IPS-18c (cell line): ENCODE measurements around the gene AQP10.
"Not testable (repeated sequence)": the region's sequence is repeated elsewhere in the genome, so short reads cannot be mapped to it uniquely, and the experiment has no call there.

Experiments
- H3K4me3 ChIP-seq: 2 replicates; pipeline ENCODE4 v1.7.0; 2013; ENCODE audit warnings: low read depth, mild to moderate bottlenecking, low read length, moderate library complexity; ENCODE audit not compliant: insufficient read depth
- H3K9me3 ChIP-seq: one replicate; pipeline ENCODE4 v1.6.1; 2013; ENCODE audit warnings: mild to moderate bottlenecking, low read length, moderate library complexity; ENCODE audit not compliant: control insufficient read depth, insufficient read depth

AQP10 gene, protein sequence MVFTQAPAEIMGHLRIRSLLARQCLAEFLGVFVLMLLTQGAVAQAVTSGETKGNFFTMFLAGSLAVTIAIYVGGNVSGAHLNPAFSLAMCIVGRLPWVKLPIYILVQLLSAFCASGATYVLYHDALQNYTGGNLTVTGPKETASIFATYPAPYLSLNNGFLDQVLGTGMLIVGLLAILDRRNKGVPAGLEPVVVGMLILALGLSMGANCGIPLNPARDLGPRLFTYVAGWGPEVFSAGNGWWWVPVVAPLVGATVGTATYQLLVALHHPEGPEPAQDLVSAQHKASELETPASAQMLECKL

DNA sequence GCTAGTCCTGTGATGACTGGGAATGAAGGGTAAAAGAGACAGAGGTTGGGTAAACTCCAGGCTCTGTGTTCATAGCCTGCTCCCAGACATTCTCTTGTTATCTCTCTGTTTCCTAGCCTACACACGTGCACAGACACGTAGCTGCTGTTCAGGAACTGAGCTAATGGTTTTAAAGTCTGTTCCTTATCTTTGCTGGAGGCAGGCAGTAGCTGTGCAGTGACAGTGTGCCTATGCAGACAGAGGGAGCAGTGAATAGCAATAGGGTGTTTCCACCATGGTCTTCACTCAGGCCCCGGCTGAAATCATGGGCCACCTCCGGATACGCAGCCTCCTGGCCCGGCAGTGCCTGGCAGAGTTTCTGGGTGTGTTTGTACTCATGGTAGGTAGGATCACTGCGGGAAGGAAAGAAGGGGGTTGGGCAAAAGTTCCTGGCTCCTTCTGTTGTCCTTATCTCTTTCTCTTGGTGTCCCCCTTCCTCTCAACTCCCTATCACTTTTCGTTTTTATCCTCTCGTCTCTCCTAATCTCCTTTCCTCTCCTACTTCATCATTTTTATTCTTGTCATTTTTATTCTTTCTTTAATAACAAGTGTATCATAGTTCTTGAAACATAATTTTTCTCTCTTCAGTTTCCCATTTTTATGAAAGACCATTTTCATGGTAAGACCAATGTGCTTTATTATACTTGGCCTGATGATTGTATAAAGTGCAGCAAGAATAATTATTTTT is at the start of gene AQP10:
AQP10 (plus strand) TSS at position 212 of the 727 bp plus-strand sequence; CDS start at position 275, 63 bp downstream.
- Histone ChIP-seq H3K9me3 (peaks cover 2% of the 10 kb centered on the region), H3K4me3 (no peak within 1 kb of the TSS; the same call in 1 of the 2 replicates)

DNA sequence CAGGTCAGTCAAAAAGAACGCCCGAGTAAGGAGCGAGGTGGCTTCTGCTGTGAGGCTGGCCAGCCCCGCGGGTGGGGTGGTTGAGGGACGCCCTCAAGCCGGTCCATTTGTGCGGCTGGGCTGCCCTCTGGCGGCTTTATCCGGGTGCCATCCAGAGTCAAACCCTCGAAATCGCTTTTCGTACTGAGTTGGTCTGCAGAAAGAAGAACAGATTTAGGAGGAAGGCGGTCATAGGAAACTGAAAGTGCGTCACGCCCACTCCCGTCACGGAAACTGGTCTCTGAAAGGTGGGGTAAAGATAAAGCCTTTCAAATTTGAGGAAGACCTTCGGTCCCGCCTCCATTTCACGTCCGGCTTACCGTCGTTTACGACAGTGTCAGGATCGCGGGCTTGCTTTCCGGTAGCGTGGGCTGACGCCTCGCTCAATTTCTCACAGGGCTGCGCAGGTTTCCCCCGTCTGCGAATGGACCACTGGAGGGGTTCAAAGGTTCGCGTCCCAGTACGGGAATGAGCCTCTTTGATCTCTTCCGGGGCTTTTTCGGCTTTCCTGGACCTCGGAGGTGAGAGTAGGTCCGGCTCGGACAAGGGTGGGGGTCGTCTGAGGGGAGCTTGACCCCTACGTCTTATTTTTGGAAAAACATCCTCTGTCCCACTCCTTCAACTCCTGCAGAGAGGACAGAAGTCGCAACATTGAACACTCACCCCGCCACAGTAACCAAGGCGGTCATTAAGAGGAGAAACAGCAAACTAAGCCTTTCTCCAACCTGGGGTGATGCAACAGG is 48.5 kb upstream of the AQP10 start, which contains the start of gene HAX1:
HAX1 (plus strand) TSS at position 413 of the 782 bp plus-strand sequence; CDS start at position 508, 95 bp downstream.
- peak within 1 kb of the TSS; percentile 68 for H3K4me3 ChIP-seq
- H3K9me3 ChIP-seq = no peaks in the 10 kb centered on the region

DNA sequence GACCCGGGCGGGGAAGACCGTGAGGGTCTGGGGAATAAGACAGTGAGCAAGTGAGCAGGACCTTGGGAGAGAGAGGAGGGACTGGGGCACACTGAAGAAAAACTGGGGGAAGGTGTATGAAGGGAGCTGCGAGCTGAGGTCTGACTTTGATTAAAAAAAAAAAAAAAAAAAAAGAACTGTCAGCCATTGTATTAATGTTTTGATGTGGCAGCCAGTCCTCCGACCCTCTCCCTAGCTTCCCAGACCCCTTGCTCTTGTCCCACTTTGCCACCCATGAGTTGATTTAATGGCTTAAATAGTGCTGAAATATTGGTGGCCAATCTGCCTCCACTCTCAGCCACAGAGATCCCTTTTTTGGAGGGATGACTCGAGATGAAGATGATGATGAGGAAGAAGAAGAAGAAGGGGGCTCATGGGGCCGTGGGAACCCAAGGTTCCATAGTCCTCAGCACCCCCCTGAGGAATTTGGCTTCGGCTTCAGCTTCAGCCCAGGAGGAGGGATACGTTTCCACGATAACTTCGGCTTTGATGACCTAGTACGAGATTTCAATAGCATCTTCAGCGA is 47.8 kb upstream of the AQP10 start:
- Histone ChIP-seq H3K4me3 (peak overlapping the region; percentile 68), H3K9me3 (no peaks in the 10 kb centered on the region)

DNA sequence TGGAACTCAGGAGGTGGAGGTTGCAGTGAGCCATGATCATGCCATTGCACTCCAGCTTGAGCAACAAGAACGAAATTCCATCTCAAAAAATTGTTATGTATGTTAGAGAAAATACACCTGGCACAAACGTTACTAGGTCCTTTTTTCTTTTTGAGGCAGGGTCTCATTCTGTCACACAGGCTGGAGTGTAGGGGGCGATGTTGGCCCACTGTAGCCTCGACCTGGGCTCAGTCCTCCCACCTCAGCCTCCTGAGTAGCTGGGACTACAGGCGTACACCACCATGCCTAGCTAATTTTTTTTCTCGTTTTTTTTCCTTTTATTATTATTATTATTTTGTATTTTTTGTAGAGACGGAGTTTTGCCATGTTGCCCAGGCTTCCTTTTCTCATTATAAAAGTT is 44.1 kb upstream of the AQP10 start:
- H3K9me3 ChIP-seq = no peaks in the 10 kb centered on the region
- no peak overlapping the region for H3K4me3 ChIP-seq

DNA sequence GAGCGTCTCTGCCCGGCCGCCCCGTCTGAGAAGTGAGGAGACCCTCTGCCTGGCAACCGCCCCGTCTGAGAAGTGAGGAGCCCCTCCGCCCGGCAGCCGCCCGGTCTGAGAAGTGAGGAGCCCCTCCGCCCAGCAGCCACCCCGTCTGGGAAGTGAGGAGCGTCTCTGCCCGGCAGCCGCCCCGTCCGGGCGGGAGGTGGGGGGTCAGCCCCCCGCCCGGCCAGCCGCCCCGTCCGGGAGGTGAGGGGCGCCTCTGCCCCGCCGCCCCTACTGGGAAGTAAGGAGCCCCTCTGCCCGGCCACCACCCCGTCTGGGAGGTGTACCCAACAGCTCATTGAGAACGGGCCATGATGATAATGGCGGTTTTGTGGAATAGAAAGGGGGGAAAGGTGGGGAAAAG is 33.3 kb upstream of the AQP10 start:
- not testable (repeated sequence) for H3K4me3 ChIP-seq

DNA sequence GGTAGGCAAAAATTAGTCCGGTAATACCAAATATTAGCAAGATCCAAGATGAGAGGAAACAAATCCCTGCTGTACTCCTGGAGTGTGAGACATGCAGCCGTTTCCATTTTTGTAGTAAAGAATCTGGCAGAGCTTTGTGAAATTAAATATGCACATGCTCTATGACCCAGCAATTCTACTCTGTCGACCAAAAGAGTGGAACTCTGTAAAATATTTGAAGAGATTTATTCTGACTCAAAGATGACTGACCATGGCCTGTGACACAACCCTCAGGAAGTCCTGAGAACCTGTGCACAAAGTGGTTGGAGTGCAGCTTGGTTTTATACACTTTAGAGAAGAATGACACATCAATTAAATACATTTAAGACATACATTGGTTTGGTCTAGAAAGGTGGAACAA is 32.2 kb upstream of the AQP10 start:
- H3K9me3 ChIP-seq = peaks cover 2% of the 10 kb centered on the region
- no peak overlapping the region for H3K4me3 ChIP-seq

More for the DNA sequence above, 33.3 kb upstream of the AQP10 start:
- H3K9me3 ChIP-seq = not testable (repeated sequence)

DNA sequence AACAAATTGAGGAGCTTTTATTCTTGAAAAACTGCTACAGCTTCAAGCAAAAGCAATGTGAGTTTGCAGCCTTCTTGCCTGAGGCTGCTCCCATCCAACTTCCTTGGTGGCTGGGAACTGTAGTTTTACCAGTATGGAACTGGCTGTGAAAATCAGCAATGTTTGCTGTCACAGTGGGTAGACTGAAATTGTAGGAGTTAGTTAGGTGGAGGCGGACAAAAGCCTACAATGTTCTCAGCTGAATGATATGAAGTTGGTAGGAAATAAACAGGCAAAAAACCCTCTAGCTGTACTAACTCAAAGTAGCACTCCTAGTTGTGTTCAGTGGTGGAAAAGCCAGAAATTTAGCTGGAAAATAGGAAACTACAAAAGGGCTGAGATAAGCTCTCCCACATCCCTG is 30.0 kb upstream of the AQP10 start:
- no peak overlapping the region for H3K4me3 ChIP-seq
- H3K9me3 ChIP-seq = peaks cover 2% of the 10 kb centered on the region

DNA sequence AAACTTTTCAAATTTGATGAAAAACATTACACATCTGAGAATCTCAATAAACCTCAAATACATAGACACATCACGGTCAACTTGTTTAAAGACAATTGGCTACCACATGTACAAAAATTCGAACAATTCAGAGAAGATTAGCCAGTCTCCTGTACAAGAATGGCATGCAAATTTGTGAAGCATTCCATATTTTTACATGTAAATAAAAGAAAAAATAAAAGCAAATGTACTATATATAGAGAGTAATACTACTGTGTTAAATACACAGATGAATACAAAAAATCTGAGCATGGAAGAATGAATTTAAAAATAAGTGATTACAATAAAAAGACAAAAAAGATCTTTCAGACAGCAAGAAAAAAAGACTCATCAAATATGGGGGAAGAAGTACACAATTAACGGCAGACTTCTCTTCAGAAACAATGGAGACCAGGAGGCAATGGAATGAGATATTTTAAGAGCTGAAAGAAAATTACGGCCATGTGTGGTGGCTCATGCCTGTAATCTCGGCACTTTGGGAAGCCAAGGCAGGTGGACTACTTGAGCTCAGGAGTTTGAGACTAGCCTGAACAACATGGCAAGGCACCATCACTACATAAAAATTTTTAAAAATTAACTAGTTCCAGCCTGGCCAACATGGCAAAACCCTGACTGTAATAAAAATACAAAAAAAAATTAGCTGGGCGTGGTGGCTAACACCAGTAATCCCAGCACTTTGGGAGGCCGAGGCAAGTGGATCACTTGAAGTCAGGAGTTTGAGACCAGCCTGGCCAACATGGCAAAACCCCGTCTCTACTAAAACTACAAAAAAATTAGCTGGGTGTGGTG is 25.3 kb upstream of the AQP10 start:
- H3K9me3 ChIP-seq = peaks cover 4% of the 10 kb centered on the region
- no peak overlapping the region for H3K4me3 ChIP-seq

DNA sequence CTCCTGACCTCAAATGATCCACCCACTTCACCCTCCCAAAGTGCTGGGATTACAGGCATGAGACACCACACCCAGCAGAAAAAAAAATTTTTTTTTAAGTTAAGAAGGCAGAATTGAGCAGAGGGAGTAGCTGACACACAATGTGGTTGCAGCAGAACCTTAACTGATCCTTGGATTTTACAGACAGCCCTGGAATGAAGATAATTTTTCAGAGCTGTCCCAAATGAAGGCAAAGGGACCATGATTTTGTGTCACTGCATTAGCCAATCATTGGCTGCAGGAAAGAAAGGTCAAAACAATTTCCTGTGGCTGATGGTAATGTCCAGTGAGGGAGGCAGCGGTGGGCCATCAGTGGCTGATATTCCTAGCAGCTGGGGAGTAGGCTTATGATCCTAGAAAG is 19.3 kb upstream of the AQP10 start:
- H3K9me3 ChIP-seq = peaks cover 4% of the 10 kb centered on the region
- no peak overlapping the region for H3K4me3 ChIP-seq

DNA sequence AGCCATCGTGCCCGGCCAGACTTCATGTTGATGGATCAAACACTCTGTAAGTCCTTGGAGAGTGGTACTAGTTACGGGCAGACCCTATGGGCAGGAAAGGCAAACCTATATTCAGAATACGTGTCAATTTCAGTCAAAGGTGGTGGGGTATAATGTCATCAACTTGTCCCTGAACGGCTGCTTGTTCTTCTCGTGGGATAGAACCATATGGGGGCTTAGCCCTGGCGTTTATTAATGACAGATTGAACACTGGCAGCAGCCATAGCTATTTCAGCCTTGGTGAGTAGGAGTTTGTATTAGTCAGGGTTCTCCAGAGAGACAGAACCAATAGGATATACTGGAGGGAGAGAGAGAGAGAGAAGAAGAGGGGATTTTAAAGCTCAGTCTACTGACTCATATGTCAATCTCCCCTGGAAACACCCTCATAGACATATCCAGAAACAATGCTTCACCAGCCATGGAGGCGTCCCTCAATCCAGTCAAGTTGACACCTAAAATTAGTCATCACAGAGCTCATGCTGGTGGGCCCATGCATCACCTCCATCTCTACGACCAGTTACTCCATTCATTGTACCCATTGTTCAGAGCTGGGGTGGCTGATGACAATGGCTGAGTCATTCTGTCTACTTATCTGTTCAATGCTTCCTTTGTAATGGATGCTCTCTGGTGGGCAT is 16.1 kb upstream of the AQP10 start:
- Histone ChIP-seq H3K9me3 (peaks cover 2% of the 10 kb centered on the region), H3K4me3 (no peak overlapping the region)

DNA sequence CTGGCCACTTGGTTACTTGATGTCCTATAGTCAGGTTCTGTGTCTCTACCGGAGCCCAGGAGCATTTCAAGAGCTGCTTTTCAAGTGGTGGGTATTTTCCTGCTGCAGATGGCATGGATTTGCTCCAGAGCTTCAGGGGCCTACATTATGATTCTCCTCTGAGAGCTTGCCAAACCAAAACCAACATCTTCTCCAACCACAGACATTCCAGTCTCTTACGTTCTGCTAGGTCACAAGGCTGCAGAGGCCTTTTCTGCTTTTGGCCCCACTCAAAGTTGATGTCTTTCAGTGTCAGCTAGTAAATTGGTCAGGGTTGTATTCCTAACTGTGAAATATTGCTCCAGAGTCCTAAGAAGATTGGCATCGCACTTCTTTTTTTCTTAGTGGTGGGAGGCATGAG is 14.7 kb upstream of the AQP10 start:
- H3K9me3 ChIP-seq = peaks cover 2% of the 10 kb centered on the region
- no peak overlapping the region for H3K4me3 ChIP-seq

DNA sequence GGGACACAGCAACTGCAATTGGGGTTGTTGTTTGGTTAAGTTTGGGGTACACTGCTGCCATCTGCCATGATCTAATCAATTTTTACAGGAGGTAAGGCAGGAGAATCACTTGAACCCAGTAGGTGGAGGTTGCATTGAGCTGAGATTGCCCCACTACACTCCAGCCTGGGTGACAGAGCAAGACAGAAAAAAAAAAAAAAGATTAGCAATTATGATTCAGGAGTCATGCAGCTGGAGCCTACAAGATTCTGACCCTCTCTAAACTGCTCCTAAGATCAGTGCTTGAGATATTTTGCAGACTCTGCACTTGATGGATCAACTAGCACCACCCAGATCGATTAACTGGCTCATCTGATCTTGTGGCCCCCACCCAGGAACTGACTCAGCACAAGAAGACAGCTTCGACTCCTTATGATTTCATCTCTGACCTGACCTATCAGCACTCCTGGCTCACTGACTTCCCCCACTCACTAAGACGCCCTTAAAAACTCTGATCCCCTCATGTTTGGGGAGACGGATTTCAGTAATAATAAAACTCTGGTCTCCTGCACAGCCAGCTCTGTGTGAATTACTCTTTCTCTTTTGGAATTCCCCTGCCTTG is 13.1 kb upstream of the AQP10 start:
- H3K4me3 ChIP-seq, H3K9me3 ChIP-seq: not testable (repeated sequence)

DNA sequence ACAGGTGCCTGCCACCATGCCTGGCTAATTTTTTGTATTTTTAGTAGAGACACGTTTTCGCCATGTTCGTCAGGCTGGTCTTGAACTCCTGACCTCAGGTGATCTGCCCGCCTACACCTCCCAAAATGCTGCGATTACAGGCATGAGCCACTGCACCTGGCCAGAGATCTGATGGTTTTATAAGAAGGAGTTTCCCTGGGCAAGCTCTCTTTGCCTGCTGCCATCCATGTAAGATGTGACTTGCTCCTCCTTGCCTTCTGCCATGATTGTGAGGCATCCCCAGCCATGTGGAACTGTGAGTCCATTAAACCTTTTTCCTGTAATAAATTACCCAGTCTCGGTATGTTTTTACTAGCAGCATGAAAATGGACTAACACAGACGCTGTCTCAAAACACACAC is 11.8 kb upstream of the AQP10 start:
- not testable (repeated sequence) for H3K9me3 ChIP-seq, H3K4me3 ChIP-seq

DNA sequence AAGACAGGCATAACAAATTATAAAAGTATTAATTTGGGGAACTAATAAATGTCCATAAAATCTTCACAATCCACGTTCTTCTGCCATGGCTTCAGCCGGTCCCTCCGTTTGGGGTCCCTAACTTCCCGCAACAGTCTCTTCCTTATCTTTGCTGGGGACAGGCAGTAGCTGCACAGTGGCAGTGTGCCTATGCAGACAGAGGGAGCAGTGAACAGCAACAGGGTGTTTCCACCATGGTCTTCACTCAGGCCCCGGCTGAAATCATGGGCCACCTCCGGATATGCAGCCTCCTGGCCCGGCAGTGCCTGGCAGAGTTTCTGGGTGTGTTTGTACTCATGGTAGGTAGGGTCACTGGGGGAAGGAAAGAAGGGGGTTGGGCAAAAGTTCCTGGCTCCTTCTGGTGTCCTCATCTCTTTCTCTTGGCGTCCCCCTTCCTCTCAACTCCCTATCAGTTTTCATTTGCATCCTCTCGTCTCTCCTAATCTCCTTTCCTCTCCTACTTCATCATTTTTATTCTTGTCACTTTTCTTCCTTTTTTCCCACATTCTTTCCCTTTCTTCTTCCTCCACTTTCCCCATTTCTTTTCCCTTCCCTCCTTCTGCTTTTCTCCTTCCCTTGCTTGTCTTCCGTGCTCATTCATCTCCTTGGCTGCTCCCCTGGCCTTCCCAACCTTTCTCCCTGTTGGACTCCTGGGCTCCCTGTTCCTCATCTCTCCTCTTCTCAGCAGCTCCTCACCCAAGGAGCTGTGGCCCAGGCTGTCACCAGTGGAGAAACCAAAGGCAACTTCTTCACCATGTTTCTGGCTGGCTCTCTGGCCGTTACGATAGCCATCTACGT is 8.4 kb upstream of the AQP10 start:
- H3K9me3 ChIP-seq, H3K4me3 ChIP-seq: not testable (repeated sequence)

DNA sequence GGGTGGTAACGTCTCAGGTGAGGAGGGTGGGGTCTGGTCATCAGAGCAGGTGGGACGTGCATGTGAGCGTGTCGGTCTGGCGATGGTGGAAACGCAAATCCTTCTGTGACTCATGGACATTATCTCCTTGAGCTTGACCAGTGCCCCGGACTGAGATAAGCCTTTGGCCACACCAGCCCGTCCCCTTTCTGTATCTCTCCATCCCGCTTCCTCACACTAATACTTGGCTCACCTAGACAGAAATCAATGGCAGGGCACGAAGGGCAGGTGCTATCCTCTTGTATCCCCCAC is 7.9 kb upstream of the AQP10 start:
- Histone ChIP-seq H3K9me3 (peaks cover 2% of the 10 kb centered on the region), H3K4me3 (no peak overlapping the region)
